HCT116 (cell line): ENCODE measurements around the gene BCR. TPM values are rescaled to one million over a fixed set of nuclear protein-coding genes. Genes with fewer than 3 reads are reported as not detected.

Source experiments
- ATAC-seq: fragments of 200-7000 bp; cut with Tn5 transposase; 2 replicates; pipeline ENCODE4 v1.9.1; 2020; ENCODE audit warnings: mild to moderate bottlenecking, moderate library complexity
- BruUV-seq: library from RNA; stranded (reverse); fragments of 400-500 nt; replicated peaks from 2 replicates; lab custom pipeline; 2021; lab: Mats Ljungman, UMichigan
- CTCF ChIA-PET: fragments of 300-600 bp; sonication (Branson Sonifier 250); formaldehyde crosslinking; loops from one replicate; lab custom pipeline; 2021; ENCODE audit warnings: antibody characterized with exemption; lab: Charles Lee
- POLR2A ChIA-PET: fragments of 300-600, 350-600 bp; sonication (Branson Sonifier 250); formaldehyde crosslinking; loops from one replicate; lab custom pipeline; 2021; ENCODE audit warnings: antibody characterized with exemption; lab: Charles Lee
- RAD21 ChIA-PET, 2 experiments: fragments of 300-600 bp; sonication (Branson Sonifier 250); formaldehyde crosslinking; loops; one replicate each; lab custom pipeline; 2023; ENCODE audit warnings: low total read pairs in 2 of 2; ENCODE audit not compliant: uncharacterized antibody in 2 of 2, unreplicated experiment in 2 of 2, low non-redundant PET in 1 of 2; lab: Charles Lee
- DNase-seq: peaks from one replicate; pipeline ENCODE4 v3.0.0-alpha.2; 2010; ENCODE audit warnings: low read depth, low spot score
- H2AFZ ChIP-seq: fragments of 200-600 bp; shearing (Covaris generic), sonication (generic); 2 replicates; pipeline ENCODE4 v1.6.1; 2017; ENCODE audit warnings: low read depth, mixed run types, mixed read lengths, antibody characterized with exemption, low read length; ENCODE audit not compliant: poor library complexity, severe bottlenecking
- H3K27ac ChIP-seq: 2 replicates; pipeline ENCODE4 v1.5.1; 2012; ENCODE audit warnings: low read depth, low read length
- H3K27me3 ChIP-seq: fragments of 200-600 bp; sonication (generic); 2 replicates; pipeline ENCODE4 v1.6.1; 2016; ENCODE audit warnings: mixed run types, low read length, mixed read lengths; ENCODE audit not compliant: insufficient read depth
- H3K36me3 ChIP-seq, 2 experiments: fragments of 200-500 bp in 1 of 2; fragments of 200-600 bp in 1 of 2; sonication (Bioruptor generic) in 1 of 2; sonication (generic) in 1 of 2; 2 replicates each; pipeline versions ENCODE4 v1.5.1 to v1.6.1; 2014 to 2016; ENCODE audit warnings: low read length in 2 of 2, inconsistent platforms in 1 of 2, mixed read lengths in 1 of 2, mixed run types in 1 of 2; ENCODE audit not compliant: insufficient read depth in 2 of 2, control insufficient read depth in 1 of 2
- H3K4me1 ChIP-seq, 2 experiments: fragments of 200-600 bp in 1 of 2; sonication (generic) in 1 of 2; 2 replicates each; pipeline versions ENCODE4 v1.5.1 to v1.6.1; 2012 to 2017; ENCODE audit warnings: low read length in 2 of 2, inconsistent platforms in 1 of 2, mild to moderate bottlenecking in 1 of 2, mixed read lengths in 1 of 2, mixed run types in 1 of 2, moderate library complexity in 1 of 2; ENCODE audit not compliant: insufficient read depth in 2 of 2, control insufficient read depth in 1 of 2
- H3K4me2 ChIP-seq: fragments of 200-600 bp; sonication (generic); 2 replicates; pipeline ENCODE4 v1.6.1; 2017; ENCODE audit warnings: mixed run types, low read length, mixed read lengths
- H3K4me3 ChIP-seq, 2 experiments: fragments of 200-600 bp in 1 of 2; sonication (generic) in 1 of 2; replicated peaks in 1 of 2; 2 replicates each; pipeline ENCODE4 v1.5.1; 2011 to 2016; ENCODE audit warnings: low read length in 2 of 2, control low read depth in 1 of 2, low read depth in 1 of 2, mild to moderate bottlenecking in 1 of 2, mixed read lengths in 1 of 2, mixed run types in 1 of 2
- H3K79me2 ChIP-seq: fragments of 200-600 bp; sonication (generic); 2 replicates; pipeline ENCODE4 v1.6.1; 2017; ENCODE audit warnings: mild to moderate bottlenecking, mixed run types, low read length, moderate library complexity, mixed read lengths; ENCODE audit not compliant: insufficient read depth
- H3K9ac ChIP-seq: fragments of 200-600 bp; sonication (generic); 2 replicates; pipeline ENCODE4 v1.6.1; 2016; ENCODE audit warnings: low read length, mixed read lengths
- H3K9me2 ChIP-seq: fragments of 200-600 bp; sonication (generic), shearing (Covaris generic); 2 replicates; pipeline ENCODE4 v1.6.1; 2017; ENCODE audit warnings: mixed run types, mild to moderate bottlenecking, moderate library complexity; ENCODE audit not compliant: insufficient read depth
- H3K9me3 ChIP-seq, 2 experiments: fragments of 200-500 bp in 1 of 2; fragments of 200-600 bp in 1 of 2; sonication (Bioruptor generic) in 1 of 2; sonication (generic) in 1 of 2; 2 replicates each; pipeline ENCODE4 v1.6.1; 2014 to 2017; ENCODE audit warnings: low read length in 2 of 2, mixed read lengths in 2 of 2, inconsistent platforms in 1 of 2, low read depth in 1 of 2, mild to moderate bottlenecking in 1 of 2, mixed run types in 1 of 2, moderate library complexity in 1 of 2; ENCODE audit not compliant: control insufficient read depth in 1 of 2, insufficient read depth in 1 of 2
- H4K20me1 ChIP-seq: fragments of 200-600 bp; sonication (generic), shearing (Covaris generic); 2 replicates; pipeline ENCODE4 v1.6.1; 2017; ENCODE audit warnings: mixed run types, mild to moderate bottlenecking, moderate library complexity; ENCODE audit not compliant: insufficient read depth
- CBX3 ChIP-seq: IDR thresholded peaks from 2 replicates; pipeline ENCODE4 v1.6.1; 2012; ENCODE audit warnings: low read depth
- CEBPB ChIP-seq: IDR thresholded peaks from 2 replicates; pipeline ENCODE4 v1.6.1; 2012; ENCODE audit warnings: low read depth
- CTCF ChIP-seq, 3 experiments: fragments of 200-600 bp in 1 of 3; sonication (generic) in 1 of 3; IDR thresholded peaks in 2 of 3; conservative IDR thresholded peaks in 1 of 3; 2 replicates each; pipeline ENCODE4 v1.5.1; 2012 to 2017; ENCODE audit warnings: low read depth in 2 of 3, low read length in 2 of 3, antibody characterized with exemption in 1 of 3, borderline replicate concordance in 1 of 3, control low read depth in 1 of 3, mild to moderate bottlenecking in 1 of 3, mixed read lengths in 1 of 3, mixed run types in 1 of 3, moderate library complexity in 1 of 3; ENCODE audit not compliant: insufficient read depth in 1 of 3
- EGR1 ChIP-seq: IDR thresholded peaks from 2 replicates; pipeline ENCODE4 v1.6.1; 2012; ENCODE audit warnings: low read depth
- EZH2 ChIP-seq: fragments of 200-600 bp; sonication (generic); IDR thresholded peaks from 2 replicates; pipeline ENCODE4 v1.6.1; 2017; ENCODE audit warnings: antibody characterized with exemption, mixed run types
- EZH2phosphoT487 ChIP-seq: fragments of 200-600 bp; IDR thresholded peaks from 2 replicates; pipeline ENCODE4 v1.6.1; 2018; ENCODE audit warnings: antibody characterized with exemption, borderline replicate concordance
- FOSL1 ChIP-seq: IDR thresholded peaks from 2 replicates; pipeline ENCODE4 v1.6.1; 2012; ENCODE audit warnings: low read depth
- JUND ChIP-seq: IDR thresholded peaks from 2 replicates; pipeline ENCODE4 v1.6.1; 2012
- MAX ChIP-seq: IDR thresholded peaks from 2 replicates; pipeline ENCODE4 v1.6.1; 2012
- POLR2A ChIP-seq: IDR thresholded peaks from 2 replicates; pipeline ENCODE4 v1.7.0; 2011; ENCODE audit warnings: borderline replicate concordance; ENCODE audit not compliant: insufficient read depth, insufficient read length; ENCODE audit errors: extremely low read depth
- POLR2AphosphoS5 ChIP-seq: IDR thresholded peaks from 2 replicates; pipeline ENCODE4 v1.6.1; 2011; ENCODE audit warnings: mild to moderate bottlenecking, low read depth, low read length, moderate library complexity
- SIN3A ChIP-seq: IDR thresholded peaks from 2 replicates; pipeline ENCODE4 v1.6.1; 2012; ENCODE audit warnings: low read depth
- SP1 ChIP-seq: IDR thresholded peaks from 2 replicates; pipeline ENCODE4 v1.6.1; 2012; ENCODE audit warnings: low read depth
- SRF ChIP-seq: IDR thresholded peaks from 2 replicates; pipeline ENCODE4 v1.6.1; 2012; ENCODE audit warnings: low read depth
- YY1 ChIP-seq: IDR thresholded peaks from 2 replicates; pipeline ENCODE4 v1.6.1; 2011; ENCODE audit warnings: low read length, low read depth, moderate library complexity, mild to moderate bottlenecking; ENCODE audit not compliant: insufficient replicate concordance; ENCODE audit errors: extremely low read depth
- ZFX ChIP-seq: fragments of 450-650 bp; IDR thresholded peaks from 2 replicates; pipeline ENCODE4 v1.6.1; 2017
- ZNF274 ChIP-seq: fragments of 200-500 bp; sonication (Bioruptor generic); IDR thresholded peaks from 2 replicates; pipeline ENCODE4 v1.6.1; 2014; ENCODE audit warnings: mild to moderate bottlenecking, low read depth, low read length, inconsistent platforms
- intact Hi-C: fragments of 100-400 bp; cut with micrococcal nuclease; formaldehyde crosslinking; loops from 2 replicates; pipeline ENCODE4 v1.10.0; 2022
- total RNA-seq: library from RNA; stranded (reverse); gene quantifications from one replicate; pipeline ENCODE4 v1.2.1, GENCODE V29; 2021; ENCODE audit not compliant: unreplicated experiment

BCR gene
- total RNA-seq, 1 experiment from 2014 or later: 39.7 TPM

DNA sequence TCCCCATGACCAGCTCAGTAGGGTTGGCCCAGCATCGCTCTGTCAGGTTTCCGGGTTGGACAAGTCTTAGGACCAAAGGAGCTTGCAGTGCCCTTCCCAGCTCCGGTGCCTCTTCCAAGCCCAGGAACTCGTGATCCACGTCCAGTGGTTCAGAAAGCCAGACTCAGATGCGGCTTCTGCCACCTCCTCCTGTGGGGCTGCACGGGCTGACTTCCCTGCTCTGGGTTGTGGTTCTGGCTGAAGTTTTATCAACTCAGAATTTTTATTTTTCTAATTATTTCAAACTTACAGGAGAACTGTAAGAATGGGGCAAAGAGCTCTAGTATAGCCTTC lies 85.0 kb downstream of the BCR start:
- ChIA-PET POLR2A (no interaction called here), RAD21 (no interaction called here), CTCF (no interaction called here)
- Histone ChIP-seq H3K36me3 (peaks cover 17 to 27% of the 10 kb centered on the region in 2 experiments), H3K27me3 (no peaks in the 10 kb centered on the region), H3K27ac (no peak overlapping the region), H3K4me2 (no peak overlapping the region), H4K20me1 (no peaks in the 10 kb centered on the region), H3K9ac (no peak overlapping the region), H3K9me3 (no peaks in the 10 kb centered on the region), H3K4me3 (no peak overlapping the region), H2AFZ (no peak overlapping the region), H3K9me2 (no peaks in the 10 kb centered on the region), H3K79me2 (no peaks in the 10 kb centered on the region), H3K4me1 (no peaks in the 10 kb centered on the region)
- no TSS peak for BruUV-seq
- no peak for DNase-seq
- no peak for ATAC-seq
- TF ChIP-seq SP1: no peak
- TF ChIP-seq POLR2A: no peak
- no peak for TF ChIP-seq CTCF (IDR thresholded peaks at IDR 0.05 in 2 of 3, conservative IDR thresholded peaks at IDR 0.05 in 1 of 3; ENCODE audit: borderline replicate concordance in 1 of 3, insufficient read depth in 1 of 3, low read depth in 2 of 3, low read length in 2 of 3)
- no peak for TF ChIP-seq JUND
- TF ChIP-seq SRF: no peak
- intact Hi-C loops: no loop called here

GRCh38 chr22:23266780-23267179 lies 86.5 kb downstream of the BCR start:
- no peak for TF ChIP-seq POLR2A
- no peak for TF ChIP-seq YY1
- TF ChIP-seq EZH2: no peak
- no peak for TF ChIP-seq ZFX
- TF ChIP-seq MAX: no peak
- TF ChIP-seq JUND: no peak
- TF ChIP-seq POLR2AphosphoS5: no peak
- no peak for TF ChIP-seq EGR1
- TF ChIP-seq EZH2phosphoT487: no peak
- no peak for TF ChIP-seq CEBPB
- TF ChIP-seq SIN3A: no peak
- TF ChIP-seq ZNF274: no peak
- TF ChIP-seq FOSL1: no peak
- TF ChIP-seq CBX3: no peak
- no peak for TF ChIP-seq SP1
- ChIA-PET POLR2A (no interaction called here), CTCF (no interaction called here), RAD21 (no interaction called here)
- no peaks in the 10 kb centered on the region for H3K79me2 ChIP-seq
- intact Hi-C loops: no loop called here
- no peaks in the 10 kb centered on the region for H3K4me1 ChIP-seq
- no peak for ATAC-seq
- BruUV-seq: no TSS peak
- H4K20me1 ChIP-seq: no peaks in the 10 kb centered on the region
- no peak overlapping the region for H3K9ac ChIP-seq
- H3K9me2 ChIP-seq: no peaks in the 10 kb centered on the region
- H3K27ac ChIP-seq: no peak overlapping the region
- H2AFZ ChIP-seq: no peak overlapping the region
- peaks cover 17 to 22% of the 10 kb centered on the region in 2 experiments for H3K36me3 ChIP-seq
- H3K4me3 ChIP-seq: no peak overlapping the region
- no peak for DNase-seq
- H3K4me2 ChIP-seq: no peak overlapping the region
- no peaks in the 10 kb centered on the region for H3K9me3 ChIP-seq
- no peaks in the 10 kb centered on the region for H3K27me3 ChIP-seq
